Activated T-cell treated with anti-CD3 and anti-CD28 coated beads for 48 hours (primary cell): Measurements from ENCODE around the gene DMRTA1.
"Not testable (repeated sequence)": the region's sequence is repeated elsewhere in the genome, so short reads cannot be mapped to it uniquely, and the experiment has no call there.

ENCODE experiments used
- DNase-seq: peaks from one replicate; pipeline ENCODE4 v3.0.0-alpha.2; 2020; ENCODE audit warnings: low read depth

The DMRTA1 gene, protein sequence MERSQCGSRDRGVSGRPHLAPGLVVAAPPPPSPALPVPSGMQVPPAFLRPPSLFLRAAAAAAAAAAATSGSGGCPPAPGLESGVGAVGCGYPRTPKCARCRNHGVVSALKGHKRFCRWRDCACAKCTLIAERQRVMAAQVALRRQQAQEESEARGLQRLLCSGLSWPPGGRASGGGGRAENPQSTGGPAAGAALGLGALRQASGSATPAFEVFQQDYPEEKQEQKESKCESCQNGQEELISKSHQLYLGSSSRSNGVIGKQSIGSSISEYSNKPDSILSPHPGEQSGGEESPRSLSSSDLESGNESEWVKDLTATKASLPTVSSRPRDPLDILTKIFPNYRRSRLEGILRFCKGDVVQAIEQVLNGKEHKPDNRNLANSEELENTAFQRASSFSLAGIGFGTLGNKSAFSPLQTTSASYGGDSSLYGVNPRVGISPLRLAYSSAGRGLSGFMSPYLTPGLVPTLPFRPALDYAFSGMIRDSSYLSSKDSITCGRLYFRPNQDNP

GRCh38 chr9:22446589-22446949, at the start of gene DMRTA1:
Gene DMRTA1 (plus strand): TSS chr9:22446824. CDS start chr9:22447066, 242 bp downstream.
- DNase-seq: no peak

DNA sequence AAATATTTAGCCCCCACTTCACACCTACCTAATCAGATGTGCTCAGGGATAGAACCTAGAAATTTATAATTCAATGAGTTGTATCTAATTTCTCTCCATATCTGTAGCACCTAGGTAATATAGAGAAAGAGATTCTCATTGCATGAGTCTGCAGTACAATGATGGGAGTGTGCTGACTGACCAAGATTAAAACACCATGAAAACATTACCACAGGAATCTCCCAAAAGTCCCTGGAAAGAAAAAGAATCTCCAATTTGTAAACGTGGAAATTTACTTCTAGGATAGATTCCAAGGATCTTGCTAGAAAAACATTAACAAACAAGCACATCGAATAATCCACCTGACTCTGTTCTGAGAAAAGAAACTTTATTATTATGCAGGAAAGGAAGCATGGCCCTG, 45.0 kb upstream of the DMRTA1 start:
- no peak for DNase-seq

GRCh38 chr9:22405869-22406659, 40.6 kb upstream of the DMRTA1 start:
- DNase-seq: no peak

DNA sequence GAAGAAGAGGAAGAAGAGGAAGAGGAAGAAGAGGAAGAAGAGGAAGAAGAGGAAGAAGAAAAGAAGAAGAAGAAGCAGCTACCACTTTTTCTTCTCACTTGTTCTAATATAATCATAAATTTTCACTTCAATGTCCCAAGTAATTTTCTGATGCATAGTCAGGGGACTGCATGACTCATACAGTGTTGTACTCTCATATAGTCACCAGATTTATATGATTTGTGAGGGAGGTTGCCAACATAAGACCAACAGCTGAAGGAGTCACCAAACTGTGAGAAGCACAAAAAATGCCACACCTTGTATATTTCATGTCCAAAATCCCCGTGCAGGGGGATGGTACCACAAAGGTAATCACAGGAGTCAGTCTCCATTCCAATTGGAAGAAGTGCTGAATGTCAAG, 32.7 kb upstream of the DMRTA1 start:
- no peak for DNase-seq

DNA sequence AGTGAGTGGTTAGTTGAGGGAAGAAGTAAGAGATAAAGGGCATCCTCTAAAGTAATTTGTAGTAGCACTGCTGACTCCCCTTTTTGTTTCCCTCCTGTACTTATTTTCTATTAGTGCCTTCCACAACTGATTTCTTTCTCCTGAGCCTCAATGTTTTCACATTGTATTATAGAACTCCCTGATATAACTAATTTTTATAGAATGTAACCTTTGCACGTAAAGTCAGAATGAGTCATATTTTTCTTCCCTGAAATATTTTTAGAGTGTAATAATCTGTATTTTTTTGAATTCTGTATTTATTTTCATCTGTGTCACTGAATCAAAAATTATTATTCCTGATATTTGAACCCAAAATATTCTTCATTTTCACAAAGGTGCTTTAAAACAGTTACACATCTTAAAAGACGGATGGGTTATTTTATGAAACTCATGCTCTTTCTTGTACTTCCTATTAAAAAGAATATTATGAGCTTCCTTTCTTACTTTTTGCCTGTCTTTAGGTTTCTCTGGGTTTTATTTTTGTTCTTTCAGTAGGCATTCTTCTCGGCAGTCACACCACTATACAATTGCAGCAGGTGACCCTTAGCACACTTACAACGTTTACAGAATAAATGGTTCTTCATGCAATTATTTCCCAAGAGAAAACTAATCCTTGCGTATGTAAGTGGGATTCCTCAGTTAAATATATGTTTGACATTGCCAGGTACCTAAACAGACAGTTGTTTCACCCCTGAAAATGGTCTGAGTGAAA, 30.5 kb upstream of the DMRTA1 start:
- DNase-seq: no peak

DNA sequence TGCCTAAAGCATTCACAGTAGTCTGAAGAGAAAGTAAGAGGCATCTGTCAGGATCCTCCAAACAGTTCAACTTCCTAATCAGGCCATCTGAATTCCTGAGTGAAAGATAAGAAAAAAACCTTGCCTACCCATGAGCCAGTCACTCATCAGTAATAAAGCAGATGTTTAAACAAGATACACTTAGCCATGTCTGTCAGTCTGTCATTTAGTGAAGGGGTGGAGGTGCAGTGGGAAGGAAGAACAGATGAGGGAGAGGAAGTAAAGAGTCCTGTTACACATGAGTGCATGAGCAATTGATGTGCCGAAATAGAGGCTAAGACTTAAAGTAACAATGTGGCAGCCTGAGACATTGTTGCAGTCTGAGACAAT, 29.9 kb upstream of the DMRTA1 start:
- no peak for DNase-seq

GRCh38 chr9:22423566-22423965, 23.1 kb upstream of the DMRTA1 start:
- DNase-seq: no peak

- DNase-seq: no peak
Observed at GRCh38 chr9:22424616-22425015, 22.0 kb upstream of the DMRTA1 start.

- no peak for DNase-seq
Observed at GRCh38 chr9:22425551-22425950, 21.1 kb upstream of the DMRTA1 start.

GRCh38 chr9:22427226-22427880, 19.3 kb upstream of the DMRTA1 start:
- DNase-seq: no peak

DNA sequence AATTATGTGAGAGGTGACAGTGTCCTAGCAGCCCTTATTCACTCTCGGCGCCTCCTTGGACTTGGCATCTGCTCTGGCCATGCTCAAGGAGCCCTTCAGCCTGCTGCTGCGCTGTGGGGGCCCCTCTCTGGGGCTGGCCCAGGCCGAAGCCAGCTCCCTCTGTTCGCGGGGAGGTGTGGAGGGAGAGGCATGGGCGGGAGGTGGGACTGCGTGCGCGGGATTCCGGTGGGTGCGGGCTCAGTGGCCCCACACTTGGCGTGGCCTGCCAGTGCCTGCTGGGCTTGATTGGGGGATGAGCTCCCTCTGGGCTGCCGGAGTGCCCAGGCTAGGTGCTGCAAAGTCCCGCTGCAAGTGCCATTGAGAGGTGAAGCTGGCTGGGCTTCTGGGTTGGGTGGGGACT, 12.9 kb upstream of the DMRTA1 start:
- DNase-seq: no peak

- not testable (repeated sequence) for DNase-seq
Observed at GRCh38 chr9:22435252-22435651, 11.4 kb upstream of the DMRTA1 start.

GRCh38 chr9:22437461-22438067, 9.1 kb upstream of the DMRTA1 start:
- DNase-seq: not testable (repeated sequence)

- no peak for DNase-seq
Observed at GRCh38 chr9:22440841-22441240, 5.8 kb upstream of the DMRTA1 start.

GRCh38 chr9:22446950-22447617, 460 bp downstream of the DMRTA1 start:
- peak; percentile 47 for DNase-seq

GRCh38 chr9:22447618-22448305, 1.1 kb downstream of the DMRTA1 start:
- DNase-seq: no peak

DNA sequence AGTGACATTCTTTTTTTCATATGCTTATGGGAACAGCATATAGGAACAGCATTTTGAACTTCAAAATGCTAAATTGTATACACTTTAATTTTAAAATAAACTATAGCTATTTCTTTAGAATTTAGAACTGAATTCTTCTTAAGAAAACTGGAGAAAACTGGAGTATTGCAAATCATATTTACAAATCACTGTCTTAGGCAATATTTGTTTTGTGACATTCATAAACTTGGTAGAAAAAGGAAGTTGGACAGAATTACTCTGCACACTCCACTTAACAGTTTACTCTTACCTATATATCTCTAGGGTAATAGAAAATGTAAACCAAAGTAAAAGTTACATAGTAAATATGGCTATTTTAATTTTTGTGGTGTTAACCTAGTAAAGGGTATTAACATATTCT, 3.1 kb downstream of the DMRTA1 start:
- DNase-seq: no peak

- DNase-seq: no peak
Observed at GRCh38 chr9:22452415-22453010, 5.9 kb downstream of the DMRTA1 start.

GRCh38 chr9:22454016-22454415, 7.4 kb downstream of the DMRTA1 start:
- DNase-seq: no peak

DNA sequence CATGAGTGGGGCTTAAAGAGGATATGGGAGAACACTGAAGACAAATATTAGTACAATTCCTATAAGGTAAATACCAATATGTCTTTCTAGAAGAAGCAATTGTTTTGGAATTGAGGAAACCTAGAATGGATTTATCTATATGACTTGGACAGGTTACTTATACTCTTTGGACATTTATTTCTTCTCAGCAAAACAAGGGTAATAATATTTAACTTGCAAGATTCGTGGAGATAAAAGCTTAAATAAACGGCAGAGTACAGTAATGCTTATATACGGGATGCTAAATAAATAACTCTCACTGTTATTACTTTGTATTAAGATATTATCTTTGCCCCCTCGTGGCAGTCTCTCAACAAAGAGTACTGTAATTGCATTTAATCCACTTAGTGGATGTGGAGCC, 8.6 kb downstream of the DMRTA1 start:
- no peak for DNase-seq
